B cell (primary cell): ENCODE measurements around the gene RAD21L1. TPM values are rescaled to one million over a fixed set of nuclear protein-coding genes. Genes with fewer than 3 reads are reported as not detected.

Experiments
- ATAC-seq: fragments of 200-7000 bp; cut with Tn5 transposase; one replicate; pipeline ENCODE4 v1.10.0; 2021; ENCODE audit warnings: low read depth, mild to moderate bottlenecking, moderate number of reproducible peaks, moderate library complexity
- CTCF ChIA-PET: fragments of 350-600 bp; sonication (Branson Sonifier 250); formaldehyde crosslinking; loops from one replicate; lab custom pipeline; 2021; ENCODE audit warnings: antibody characterized with exemption, inconsistent platforms; lab: Charles Lee
- POLR2A ChIA-PET: fragments of 350-600 bp; sonication (Branson Sonifier 250); formaldehyde crosslinking; loops from one replicate; lab custom pipeline; 2021; ENCODE audit warnings: antibody characterized with exemption; lab: Charles Lee
- DNase-seq: peaks from one replicate; pipeline ENCODE4 v3.0.0; 2013
- H2AFZ ChIP-seq: 2 replicates; pipeline ENCODE4 v1.6.1; 2012; ENCODE audit warnings: mild to moderate bottlenecking, low read depth, low read length; ENCODE audit not compliant: insufficient read depth, poor library complexity, severe bottlenecking
- H3K27ac ChIP-seq, 2 donors: 1 replicate in 1 of 2; 2 replicates in 1 of 2; pipeline ENCODE4 v1.5.1; 2012 to 2013; ENCODE audit warnings: low read length in 2 of 2, mild to moderate bottlenecking in 2 of 2, moderate library complexity in 1 of 2
- H3K27me3 ChIP-seq, 4 experiments: fragments of 200-600 bp in 1 of 4; sonication (generic) in 1 of 4; replicated peaks in 1 of 4; 1 replicate in 2 of 4; 2 replicates in 2 of 4; pipeline versions ENCODE4 v1.6.1 to v1.7.0; 2013 to 2016; ENCODE audit warnings: low read length in 3 of 4, mild to moderate bottlenecking in 2 of 4, mixed read lengths in 1 of 4, moderate library complexity in 1 of 4; ENCODE audit not compliant: insufficient read depth in 4 of 4, control insufficient read depth in 3 of 4; ENCODE audit errors: control extremely low read depth in 1 of 4
- H3K36me3 ChIP-seq, 2 experiments: replicated peaks in 1 of 2; 1 replicate in 1 of 2; 2 replicates in 1 of 2; pipeline versions ENCODE4 v1.6.1 to v1.7.1; 2013; ENCODE audit warnings: low read length in 1 of 2; ENCODE audit not compliant: insufficient read depth in 2 of 2, control insufficient read depth in 1 of 2; ENCODE audit errors: control extremely low read depth in 1 of 2, extremely low read depth in 1 of 2
- H3K4me1 ChIP-seq, 2 donors: fragments of 200-600 bp in 1 of 2; sonication (generic) in 1 of 2; 1 replicate in 1 of 2; 2 replicates in 1 of 2; pipeline versions ENCODE4 v1.5.1 to v1.6.1; 2013 to 2017; ENCODE audit warnings: low read length in 2 of 2; ENCODE audit not compliant: control insufficient read depth in 2 of 2, insufficient read depth in 2 of 2
- H3K4me2 ChIP-seq: replicated peaks from 2 replicates; pipeline ENCODE3; 2012; ENCODE audit warnings: mild to moderate bottlenecking, low read depth, low read length; ENCODE audit not compliant: poor library complexity, severe bottlenecking
- H3K4me3 ChIP-seq, 5 experiments: fragments of 200-600 bp in 1 of 5; sonication (generic) in 1 of 5; 1 replicate in 3 of 5; 2 replicates in 2 of 5; pipeline versions ENCODE4 v1.5.1 to v1.7.0; 2011 to 2016; ENCODE audit warnings: low read length in 4 of 5, mild to moderate bottlenecking in 4 of 5, low read depth in 2 of 5, control low read depth in 1 of 5, moderate library complexity in 1 of 5; ENCODE audit not compliant: insufficient read depth in 1 of 5; ENCODE audit errors: control extremely low read depth in 1 of 5, extremely low read depth in 1 of 5
- H3K79me2 ChIP-seq: fragments of 200-600 bp; sonication (generic); one replicate; pipeline ENCODE4 v1.6.0; 2016; ENCODE audit warnings: low read length; ENCODE audit not compliant: control insufficient read depth, insufficient read depth
- H3K9ac ChIP-seq: fragments of 200-600 bp; sonication (generic); 2 replicates; pipeline ENCODE4 v1.6.1; 2017; ENCODE audit warnings: mild to moderate bottlenecking, low read length, moderate library complexity
- H3K9me3 ChIP-seq, 3 donors: one replicate each; pipeline versions ENCODE4 v1.6.1 to v1.7.1; 2013; ENCODE audit warnings: low read length in 2 of 3; ENCODE audit not compliant: control insufficient read depth in 2 of 3, insufficient read depth in 1 of 3; ENCODE audit errors: control extremely low read depth in 1 of 3
- H4K20me1 ChIP-seq: 2 replicates; pipeline ENCODE4 v1.6.0; 2012; ENCODE audit warnings: mild to moderate bottlenecking, low read length; ENCODE audit not compliant: insufficient read depth, control insufficient read depth, poor library complexity, severe bottlenecking
- H3K27ac Mint-ChIP-seq: one replicate; pipeline ENCODE4 v1.8.0; 2021; ENCODE audit warnings: mixed read lengths
- H3K27me3 Mint-ChIP-seq: one replicate; pipeline ENCODE4 v1.8.0; 2021; ENCODE audit warnings: mixed read lengths
- H3K4me1 Mint-ChIP-seq: one replicate; pipeline ENCODE4 v1.8.0; 2021; ENCODE audit warnings: mixed read lengths
- H3K4me3 Mint-ChIP-seq: one replicate; pipeline ENCODE4 v1.8.0; 2021; ENCODE audit warnings: mixed read lengths
- H3K9me3 Mint-ChIP-seq: one replicate; pipeline ENCODE4 v1.8.0; 2022; ENCODE audit warnings: mixed read lengths; ENCODE audit not compliant: insufficient read depth
- EZH2 ChIP-seq: IDR thresholded peaks from 2 replicates; pipeline ENCODE4 v1.6.1; 2012; ENCODE audit warnings: borderline replicate concordance, low read depth, mild to moderate bottlenecking, moderate library complexity, low read length; ENCODE audit not compliant: insufficient read depth, poor library complexity, severe bottlenecking
- WGBS: methylation state at CpG from one replicate; pipeline ENCODE4 v1.1.5; 2013; ENCODE audit warnings: missing lambda C conversion rate; ENCODE audit not compliant: insufficient coverage; 5-methylcytosine and 5-hydroxymethylcytosine counted together
- intact Hi-C: fragments of 100-400 bp; cut with micrococcal nuclease; formaldehyde crosslinking; loops from one replicate; pipeline ENCODE4 v1.10.0; 2022
- polyA plus RNA-seq: library from polyadenylated mRNA; depleted of rRNA; stranded (reverse); fragments of >200 nt; gene quantifications from 2 replicates; pipeline ENCODE4 v1.2.3, GENCODE V29; 2012
- total RNA-seq, 2 donors: library from RNA; stranded (reverse); fragments of 120-200 nt in 1 of 2; gene quantifications; 1 replicate in 1 of 2; 2 replicates in 1 of 2; pipeline versions ENCODE4 v1.2.3 to v1.2.4, GENCODE V29; 2013 to 2022
- TF ChIP-seq, protein P1 (sequence below): fragments of 200-600 bp; IDR thresholded peaks from one replicate; pipeline ENCODE4 v1.8.0; 2022; ENCODE audit warnings: antibody characterized with exemption, mild to moderate bottlenecking

Gene RAD21L1
- total and polyA plus RNA-seq, 2 donors (not counting 1 experiment from before 2014, with no cell fraction given) = not detected

- Mint-ChIP-seq H3K27ac (no peak overlapping the region), H3K9me3 (no peaks in the 10 kb centered on the region), H3K4me1 (peaks cover 12% of the 10 kb centered on the region), H3K27me3 (peaks cover 27% of the 10 kb centered on the region), H3K4me3 (no peak overlapping the region)
- TF ChIP-seq, protein P1, sequence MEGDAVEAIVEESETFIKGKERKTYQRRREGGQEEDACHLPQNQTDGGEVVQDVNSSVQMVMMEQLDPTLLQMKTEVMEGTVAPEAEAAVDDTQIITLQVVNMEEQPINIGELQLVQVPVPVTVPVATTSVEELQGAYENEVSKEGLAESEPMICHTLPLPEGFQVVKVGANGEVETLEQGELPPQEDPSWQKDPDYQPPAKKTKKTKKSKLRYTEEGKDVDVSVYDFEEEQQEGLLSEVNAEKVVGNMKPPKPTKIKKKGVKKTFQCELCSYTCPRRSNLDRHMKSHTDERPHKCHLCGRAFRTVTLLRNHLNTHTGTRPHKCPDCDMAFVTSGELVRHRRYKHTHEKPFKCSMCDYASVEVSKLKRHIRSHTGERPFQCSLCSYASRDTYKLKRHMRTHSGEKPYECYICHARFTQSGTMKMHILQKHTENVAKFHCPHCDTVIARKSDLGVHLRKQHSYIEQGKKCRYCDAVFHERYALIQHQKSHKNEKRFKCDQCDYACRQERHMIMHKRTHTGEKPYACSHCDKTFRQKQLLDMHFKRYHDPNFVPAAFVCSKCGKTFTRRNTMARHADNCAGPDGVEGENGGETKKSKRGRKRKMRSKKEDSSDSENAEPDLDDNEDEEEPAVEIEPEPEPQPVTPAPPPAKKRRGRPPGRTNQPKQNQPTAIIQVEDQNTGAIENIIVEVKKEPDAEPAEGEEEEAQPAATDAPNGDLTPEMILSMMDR = no peak
- no peaks in the 10 kb centered on the region for H3K9me3 ChIP-seq
- CTCF ChIA-PET = no interaction called here
- no peak overlapping the region for H3K4me2 ChIP-seq
- intact Hi-C loops = no loop called here
- DNase-seq (no peak), ATAC-seq (no peak)
- H3K27me3 ChIP-seq = peaks cover 0 to 38% (median 17%) of the 10 kb centered on the region in 4 experiments
- H3K4me1 ChIP-seq = peaks cover 0 to 6% of the 10 kb centered on the region in 2 donors
- no peak overlapping the region for H3K4me3 ChIP-seq
- H3K36me3 ChIP-seq = no peaks in the 10 kb centered on the region
- POLR2A ChIA-PET = no interaction called here
- no peak overlapping the region for H3K9ac ChIP-seq
- no peak overlapping the region for H2AFZ ChIP-seq
- 72% methylated on average over 2 of the region's 6 CpGs for WGBS
- H3K27ac ChIP-seq = no peak overlapping the region
- H3K79me2 ChIP-seq = no peaks in the 10 kb centered on the region
- no peaks in the 10 kb centered on the region for H4K20me1 ChIP-seq
Observed at GRCh38 chr20:1183153-1183552, 42.7 kb upstream of the RAD21L1 start.

DNA sequence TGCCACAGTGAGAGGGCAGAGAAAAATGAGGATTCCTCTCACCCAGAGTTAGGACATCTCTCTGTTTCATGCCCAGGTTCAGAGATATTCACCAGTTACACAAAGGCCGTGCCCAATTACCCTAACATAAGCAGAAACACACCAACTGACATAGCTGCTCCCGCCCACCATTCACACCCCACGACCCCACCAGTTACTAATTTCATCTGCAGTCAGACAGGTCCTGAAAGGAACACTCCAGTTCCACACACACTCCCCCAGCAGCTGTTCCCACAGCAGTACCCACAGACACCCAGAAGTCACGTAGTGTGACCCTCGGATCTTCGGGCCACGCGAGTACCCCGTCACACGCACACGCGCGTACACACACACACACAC is 41.6 kb upstream of the RAD21L1 start:
- H3K9ac ChIP-seq = no peak overlapping the region
- H3K27me3 ChIP-seq = peaks cover 0 to 38% (median 17%) of the 10 kb centered on the region in 4 experiments
- DNase-seq = no peak
- H3K4me3 ChIP-seq = no peak overlapping the region
- H3K9me3 ChIP-seq = no peaks in the 10 kb centered on the region
- peak overlapping the region; percentile 67 for H3K4me2 ChIP-seq
- no peaks in the 10 kb centered on the region for H4K20me1 ChIP-seq
- 52% methylated on average over 13 of the region's 13 CpGs for WGBS
- H2AFZ ChIP-seq = no peak overlapping the region
- H3K27ac ChIP-seq = no peak overlapping the region
- intact Hi-C loops = no loop called here
- CTCF ChIA-PET = interaction anchor here (0.6 kb wide), 1 partner anchor 47 kb away, joined by 3 read pairs; no protein-coding TSS in a partner anchor
- Mint-ChIP-seq H3K9me3 (no peaks in the 10 kb centered on the region), H3K27ac (no peak overlapping the region), H3K4me1 (peaks cover 12% of the 10 kb centered on the region), H3K27me3 (peaks cover 29% of the 10 kb centered on the region), H3K4me3 (peak overlapping the region; percentile 72)
- no peaks in the 10 kb centered on the region for H3K36me3 ChIP-seq
- TF ChIP-seq EZH2 = no peak
- TF ChIP-seq, protein P1 = no peak
- POLR2A ChIA-PET = no interaction called here
- no peaks in the 10 kb centered on the region for H3K79me2 ChIP-seq
- H3K4me1 ChIP-seq = peaks cover 0 to 6% of the 10 kb centered on the region in 2 donors
- ATAC-seq = no peak
